Measurements from ENCODE around the gene UBE2E2. TPM values are rescaled to one million over a fixed set of nuclear protein-coding genes. Genes with fewer than 3 reads are reported as not detected.

UBE2E2 gene
- total RNA-seq, 3 donors from 2014 or later (not counting 1 experiment from before 2014, with no cell fraction given) = 4.8 to 6.1 (median 5.3) TPM

GRCh38 chr3:23316924-23317323, 113.8 kb downstream of the UBE2E2 start:
- Mint-ChIP-seq H3K4me3 (no peak overlapping the region), H3K9me3 (peaks cover 0 to 3% of the 10 kb centered on the region in 2 donors)
- 100% methylated on average over 2 of the region's 2 CpGs for WGBS (ENCODE audit: insufficient coverage)

GRCh38 chr3:23319366-23320312, 116.5 kb downstream of the UBE2E2 start:
- Mint-ChIP-seq H3K4me3 (no peak overlapping the region), H3K27me3 (ENCODE audit: low read depth in 2 of 2) (peaks cover 0 to 14% of the 10 kb centered on the region in 2 donors), H3K4me1 (peaks cover 6% of the 10 kb centered on the region in 2 donors), H3K36me3 (no peaks in the 10 kb centered on the region), H3K9me3 (no peaks in the 10 kb centered on the region), H3K27ac (no peak overlapping the region)
- H3K4me3 ChIP-seq (ENCODE audit: low read length) = no peak overlapping the region
- no peak for DNase-seq
- no peak overlapping the region for H3K27ac ChIP-seq (ENCODE audit: low read length)
- H3K36me3 ChIP-seq (ENCODE audit: control insufficient read depth, insufficient read depth, low read length) = no peaks in the 10 kb centered on the region
- intact Hi-C loops (cut with micrococcal nuclease) = no loop called here
- H3K9me3 ChIP-seq (ENCODE audit: control insufficient read depth, insufficient read depth, low read length) = no peaks in the 10 kb centered on the region
- ATAC-seq = no peak
- H3K27me3 ChIP-seq (ENCODE audit: control insufficient read depth, insufficient read depth, low read length) = no peaks in the 10 kb centered on the region
- no peak for TF ChIP-seq CTCF (IDR thresholded peaks at IDR 0.05)
- WGBS (ENCODE audit: insufficient coverage) = 90% methylated on average over 4 of the region's 5 CpGs
- H3K4me1 ChIP-seq (ENCODE audit: control insufficient read depth, insufficient read depth, low read length) = no peaks in the 10 kb centered on the region

More at GRCh38 chr3:23316924-23317323, 113.8 kb downstream of the UBE2E2 start:
- peaks cover 0 to 8% of the 10 kb centered on the region in 2 donors for H3K27me3 Mint-ChIP-seq (ENCODE audit: low read depth in 2 of 2)
- H3K4me1 ChIP-seq (ENCODE audit: control insufficient read depth, insufficient read depth, low read length) = no peaks in the 10 kb centered on the region
- no peaks in the 10 kb centered on the region for H3K36me3 ChIP-seq (ENCODE audit: control insufficient read depth, insufficient read depth, low read length)
- H3K27ac Mint-ChIP-seq = no peak overlapping the region
- H3K27me3 ChIP-seq (ENCODE audit: control insufficient read depth, insufficient read depth, low read length) = no peaks in the 10 kb centered on the region
- H3K4me3 ChIP-seq (ENCODE audit: low read length) = no peak overlapping the region
- TF ChIP-seq CTCF (IDR thresholded peaks at IDR 0.05) = no peak
- ATAC-seq (no peak), DNase-seq (no peak)
- no peak overlapping the region for H3K27ac ChIP-seq (ENCODE audit: low read length)
- no peaks in the 10 kb centered on the region for H3K36me3 Mint-ChIP-seq
- no peaks in the 10 kb centered on the region for H3K9me3 ChIP-seq (ENCODE audit: control insufficient read depth, insufficient read depth, low read length)
- intact Hi-C loops (cut with micrococcal nuclease) = no loop called here
- H3K4me1 Mint-ChIP-seq = no peaks in the 10 kb centered on the region

GRCh38 chr3:23320586-23321570, 117.8 kb downstream of the UBE2E2 start:
- no peaks in the 10 kb centered on the region for H3K36me3 ChIP-seq (ENCODE audit: control insufficient read depth, insufficient read depth, low read length)
- no peak overlapping the region for H3K4me3 Mint-ChIP-seq
- TF ChIP-seq CTCF (IDR thresholded peaks at IDR 0.05) = no peak
- H3K27me3 ChIP-seq (ENCODE audit: control insufficient read depth, insufficient read depth, low read length) = no peaks in the 10 kb centered on the region
- H3K9me3 Mint-ChIP-seq = no peaks in the 10 kb centered on the region
- 96% methylated on average over 9 of the region's 10 CpGs for WGBS (ENCODE audit: insufficient coverage)
- H3K27me3 Mint-ChIP-seq (ENCODE audit: low read depth in 2 of 2) = peaks cover 0 to 7% of the 10 kb centered on the region in 2 donors
- intact Hi-C loops (cut with micrococcal nuclease) = no loop called here
- H3K27ac ChIP-seq (ENCODE audit: low read length) = no peak overlapping the region
- DNase-seq (no peak), ATAC-seq (no peak)
- H3K4me3 ChIP-seq (ENCODE audit: low read length) = no peak overlapping the region
- no peaks in the 10 kb centered on the region for H3K9me3 ChIP-seq (ENCODE audit: control insufficient read depth, insufficient read depth, low read length)
- peaks cover 16% of the 10 kb centered on the region in 2 donors for H3K4me1 Mint-ChIP-seq
- H3K36me3 Mint-ChIP-seq = no peaks in the 10 kb centered on the region
- H3K4me1 ChIP-seq (ENCODE audit: control insufficient read depth, insufficient read depth, low read length) = no peaks in the 10 kb centered on the region
- H3K27ac Mint-ChIP-seq = no peak overlapping the region

Measured in natural killer cell (primary cell).